ENCODE measurements around the gene CSNK2A3. TPM values are rescaled to one million over a fixed set of nuclear protein-coding genes. Genes with fewer than 3 reads are reported as not detected.
A peak's percentile ranks its signal among the peaks of the same experiment; 100 is the strongest.

Gene CSNK2A3
- polyA plus RNA-seq, 6 donors from 2014 or later, result 0.71 to 1.9 (median 1.7) TPM

GRCh38 chr11:11387622-11388305, 34.7 kb upstream of the CSNK2A3 start:
- H3K4me1 Mint-ChIP-seq, result no peaks in the 10 kb centered on the region
- ATAC-seq (ENCODE audit: low read depth in 2 of 2) (no peak), DNase-seq (no peak)
- peaks cover 0 to 3% (median 0%) of the 10 kb centered on the region in 7 donors for H3K9me3 Mint-ChIP-seq
- peaks cover 9 to 19% (median 13%) of the 10 kb centered on the region in 3 donors for H3K27me3 Mint-ChIP-seq
- no peak overlapping the region for H3K27ac Mint-ChIP-seq
- no peak overlapping the region for H3K4me3 Mint-ChIP-seq
- no peaks in the 10 kb centered on the region for H3K36me3 Mint-ChIP-seq

DNA sequence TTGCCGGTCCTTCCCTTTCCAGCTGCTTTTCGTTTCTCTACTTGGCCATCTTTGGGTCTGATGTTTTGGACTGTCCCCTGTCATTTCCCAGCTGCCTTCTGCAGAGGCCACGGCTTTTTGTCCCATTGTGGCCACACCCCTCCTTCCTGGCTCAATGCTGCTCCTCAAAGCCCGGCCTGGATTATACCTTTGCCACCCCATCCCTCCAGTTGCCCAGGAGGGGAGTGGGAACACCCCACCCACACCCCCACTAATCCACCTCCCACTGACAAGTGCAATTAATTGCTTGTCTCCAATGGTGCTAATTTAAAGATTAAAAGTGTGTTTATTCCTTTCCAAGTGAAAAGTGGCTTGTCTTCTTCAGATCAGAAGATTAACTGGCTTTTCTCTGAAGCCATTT, 34.2 kb upstream of the CSNK2A3 start:
- Mint-ChIP-seq H3K9me3 (peaks cover 0 to 4% (median 0%) of the 10 kb centered on the region in 7 donors), H3K27me3 (peaks cover 9 to 19% (median 13%) of the 10 kb centered on the region in 3 donors), H3K4me1 (no peaks in the 10 kb centered on the region), H3K36me3 (no peaks in the 10 kb centered on the region), H3K4me3 (no peak overlapping the region), H3K27ac (no peak overlapping the region)
- ATAC-seq (ENCODE audit: low read depth in 2 of 2) (no peak), DNase-seq (no peak)

- no peak for DNase-seq
- Mint-ChIP-seq H3K27ac (no peak overlapping the region), H3K4me3 (no peak overlapping the region), H3K4me1 (no peaks in the 10 kb centered on the region), H3K36me3 (no peaks in the 10 kb centered on the region), H3K27me3 (peaks cover 5 to 19% (median 13%) of the 10 kb centered on the region in 3 donors), H3K9me3 (peaks cover 0 to 4% (median 0%) of the 10 kb centered on the region in 7 donors)
- ATAC-seq (ENCODE audit: low read depth in 2 of 2), result no peak
Observed at GRCh38 chr11:11384829-11385228, 31.8 kb upstream of the CSNK2A3 start.

- H3K4me3 Mint-ChIP-seq, result peak overlapping the region in 1 of 8 donors; percentile 38
- DNase-seq (no peak), ATAC-seq (ENCODE audit: low read depth in 2 of 2) (no peak)
- H3K4me1 Mint-ChIP-seq, result no peaks in the 10 kb centered on the region
- peaks cover 0 to 17% (median 8%) of the 10 kb centered on the region in 3 donors for H3K27me3 Mint-ChIP-seq
- peaks cover 0 to 4% (median 0%) of the 10 kb centered on the region in 7 donors for H3K9me3 Mint-ChIP-seq
- H3K36me3 Mint-ChIP-seq, result no peaks in the 10 kb centered on the region
- H3K27ac Mint-ChIP-seq, result no peak overlapping the region
Observed at GRCh38 chr11:11383995-11384394, 30.9 kb upstream of the CSNK2A3 start.

DNA sequence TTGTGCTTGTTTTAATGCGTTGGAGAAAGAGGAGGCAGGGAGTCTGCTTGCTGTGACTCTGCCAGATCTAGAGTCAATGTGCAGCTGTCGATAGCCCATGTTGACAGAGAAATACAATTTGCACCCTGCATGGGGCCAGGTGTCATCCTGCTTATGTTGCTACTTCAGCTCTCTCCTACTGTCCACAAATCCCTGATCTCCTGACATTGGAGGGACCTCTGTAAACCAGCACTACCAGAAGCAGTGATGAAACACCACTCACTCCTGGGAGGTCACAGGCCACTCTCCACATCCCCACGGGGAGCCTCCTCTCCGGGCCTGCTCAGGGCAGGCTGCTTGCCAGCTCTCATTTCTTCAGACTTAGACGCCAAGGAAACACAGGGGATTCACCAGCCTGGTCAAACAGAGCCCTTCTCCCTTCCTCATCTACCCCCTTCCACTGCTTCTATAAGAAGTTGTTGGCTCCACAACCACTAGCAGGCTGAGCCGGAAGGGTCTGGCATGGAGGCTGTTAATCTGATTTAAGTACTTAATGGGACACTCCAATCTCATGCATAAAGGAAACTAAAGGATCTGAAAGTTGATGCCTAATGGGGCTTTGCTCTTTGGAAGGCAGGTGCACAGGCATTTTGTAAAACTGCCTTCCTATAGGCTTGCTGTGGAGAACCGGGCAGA, 29.9 kb upstream of the CSNK2A3 start:
- DNase-seq (no peak), ATAC-seq (ENCODE audit: low read depth in 2 of 2) (no peak)
- peaks cover 0 to 8% (median 4%) of the 10 kb centered on the region in 3 donors for H3K27me3 Mint-ChIP-seq
- H3K4me1 Mint-ChIP-seq, result no peaks in the 10 kb centered on the region
- H3K27ac Mint-ChIP-seq, result no peak overlapping the region
- H3K4me3 Mint-ChIP-seq, result no peak overlapping the region
- H3K9me3 Mint-ChIP-seq, result peaks cover 0 to 4% (median 0%) of the 10 kb centered on the region in 7 donors
- H3K36me3 Mint-ChIP-seq, result no peaks in the 10 kb centered on the region

GRCh38 chr11:11381471-11382105, 28.5 kb upstream of the CSNK2A3 start:
- H3K27ac Mint-ChIP-seq, result no peak overlapping the region
- no peak for ATAC-seq (ENCODE audit: low read depth in 2 of 2)
- peaks cover 0 to 4% (median 0%) of the 10 kb centered on the region in 3 donors for H3K27me3 Mint-ChIP-seq
- no peaks in the 10 kb centered on the region for H3K4me1 Mint-ChIP-seq
- no peaks in the 10 kb centered on the region for H3K36me3 Mint-ChIP-seq
- H3K9me3 Mint-ChIP-seq, result peaks cover 0 to 4% (median 0%) of the 10 kb centered on the region in 7 donors
- no peak overlapping the region for H3K4me3 Mint-ChIP-seq
- DNase-seq, result no peak

DNA sequence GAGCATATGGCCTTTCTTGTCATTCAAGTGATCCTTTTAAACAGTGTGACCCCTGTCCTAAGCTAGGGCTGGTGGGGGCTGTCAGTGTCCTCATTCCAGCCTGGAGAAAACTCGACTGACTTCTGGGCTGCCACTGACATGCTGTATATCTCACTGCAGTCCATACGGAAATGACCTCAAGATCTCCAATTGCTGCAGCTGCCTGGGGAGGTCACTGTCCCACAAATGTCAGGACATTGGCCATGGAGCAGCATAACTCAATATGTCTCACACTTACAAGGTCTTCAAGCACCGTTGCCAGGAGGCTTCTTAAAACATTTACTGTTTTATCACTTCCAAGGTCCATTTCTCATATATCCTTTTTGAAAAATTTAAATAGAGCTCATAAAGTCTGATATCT, 27.8 kb upstream of the CSNK2A3 start:
- Mint-ChIP-seq H3K27ac (no peak overlapping the region), H3K9me3 (peaks cover 0 to 4% (median 0%) of the 10 kb centered on the region in 7 donors), H3K36me3 (no peaks in the 10 kb centered on the region), H3K4me1 (no peaks in the 10 kb centered on the region), H3K4me3 (no peak overlapping the region), H3K27me3 (peaks cover 0 to 4% (median 0%) of the 10 kb centered on the region in 3 donors)
- DNase-seq, result no peak
- ATAC-seq (ENCODE audit: low read depth in 2 of 2), result no peak

GRCh38 chr11:11380340-11380739, 27.3 kb upstream of the CSNK2A3 start:
- Mint-ChIP-seq H3K27ac (no peak overlapping the region), H3K36me3 (no peaks in the 10 kb centered on the region), H3K9me3 (peaks cover 0 to 4% (median 0%) of the 10 kb centered on the region in 7 donors), H3K4me3 (no peak overlapping the region), H3K4me1 (no peaks in the 10 kb centered on the region), H3K27me3 (peaks cover 0 to 4% (median 0%) of the 10 kb centered on the region in 3 donors)
- ATAC-seq (ENCODE audit: low read depth in 2 of 2) (no peak), DNase-seq (no peak)

DNA sequence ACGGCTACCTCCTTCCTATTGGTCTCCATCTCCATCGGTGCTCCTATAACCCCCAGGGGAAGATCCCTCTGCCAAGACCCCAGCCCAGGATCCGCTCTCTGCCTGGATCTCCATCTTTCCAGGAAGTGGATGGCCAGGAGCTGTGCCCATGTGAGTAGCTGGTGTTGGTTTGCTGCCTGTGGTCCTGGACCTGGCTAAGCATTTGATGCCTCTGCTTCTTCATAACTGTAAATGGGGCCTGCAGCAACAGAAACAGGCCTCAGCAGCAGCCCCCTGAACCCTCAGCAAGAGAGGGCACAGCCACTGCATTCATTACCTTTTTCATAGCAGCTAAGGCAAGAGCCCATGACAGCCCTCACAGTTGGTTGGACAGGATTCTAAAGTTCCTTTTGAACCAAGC, 26.6 kb upstream of the CSNK2A3 start:
- peaks cover 0 to 4% (median 0%) of the 10 kb centered on the region in 7 donors for H3K9me3 Mint-ChIP-seq
- no peaks in the 10 kb centered on the region for H3K4me1 Mint-ChIP-seq
- H3K27ac Mint-ChIP-seq, result peak overlapping the region in 1 of 6 donors; percentile 33
- DNase-seq (no peak), ATAC-seq (ENCODE audit: low read depth in 2 of 2) (no peak)
- no peaks in the 10 kb centered on the region for H3K36me3 Mint-ChIP-seq
- H3K4me3 Mint-ChIP-seq, result no peak overlapping the region
- H3K27me3 Mint-ChIP-seq, result peaks cover 0 to 4% (median 0%) of the 10 kb centered on the region in 3 donors

GRCh38 chr11:11378184-11378940, 25.3 kb upstream of the CSNK2A3 start:
- Mint-ChIP-seq H3K27ac (no peak overlapping the region), H3K36me3 (no peaks in the 10 kb centered on the region), H3K27me3 (peaks cover 0 to 6% (median 5%) of the 10 kb centered on the region in 3 donors), H3K9me3 (peaks cover 0 to 4% (median 0%) of the 10 kb centered on the region in 7 donors), H3K4me3 (no peak overlapping the region), H3K4me1 (no peaks in the 10 kb centered on the region)
- ATAC-seq (ENCODE audit: low read depth in 2 of 2) (no peak), DNase-seq (no peak)

DNA sequence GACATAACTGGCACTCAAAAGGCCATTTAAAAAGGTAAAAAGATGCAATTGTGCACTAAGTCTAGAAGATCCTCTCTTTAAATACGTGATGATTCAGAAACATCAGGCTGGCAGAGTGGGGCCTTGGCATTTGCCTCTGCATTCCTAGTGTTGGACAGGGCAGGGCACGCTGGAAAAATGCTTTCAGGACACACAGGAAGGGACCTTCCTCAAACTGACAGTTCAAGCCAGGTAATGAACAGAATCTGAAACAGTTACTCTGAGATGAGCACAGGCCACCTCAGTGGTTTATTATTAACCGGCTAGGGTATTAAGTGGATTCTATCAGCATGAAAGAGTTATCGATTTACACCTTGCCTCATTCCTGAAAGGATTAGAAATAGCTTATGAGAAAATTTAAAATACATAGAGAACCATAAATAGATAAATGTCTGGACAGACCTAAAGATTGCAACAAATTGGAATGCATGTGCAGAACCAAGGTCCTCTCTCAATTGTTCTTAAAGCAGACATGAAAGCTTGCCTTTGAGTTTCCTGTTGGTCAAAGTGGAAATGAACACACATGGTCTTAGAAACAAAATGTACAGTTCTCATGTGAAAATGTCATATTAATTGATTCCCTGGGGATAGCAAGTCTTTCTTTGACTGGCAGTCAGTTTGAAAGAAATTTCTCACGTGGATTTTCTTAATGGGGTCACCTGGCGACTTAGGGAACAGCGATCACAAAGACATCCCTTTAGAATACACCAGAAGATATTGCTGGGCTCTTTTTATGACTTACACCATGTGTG, 21.5 kb upstream of the CSNK2A3 start:
- no peak for ATAC-seq (ENCODE audit: low read depth in 2 of 2)
- Mint-ChIP-seq H3K9me3 (no peaks in the 10 kb centered on the region), H3K36me3 (no peaks in the 10 kb centered on the region), H3K4me1 (no peaks in the 10 kb centered on the region), H3K27me3 (peaks cover 0 to 23% (median 20%) of the 10 kb centered on the region in 3 donors), H3K27ac (no peak overlapping the region), H3K4me3 (no peak overlapping the region)
- DNase-seq, result no peak

- Mint-ChIP-seq H3K27me3 (peaks cover 4 to 26% (median 21%) of the 10 kb centered on the region in 3 donors), H3K27ac (no peak overlapping the region), H3K36me3 (no peaks in the 10 kb centered on the region), H3K4me1 (no peaks in the 10 kb centered on the region), H3K9me3 (peaks cover 0 to 4% (median 0%) of the 10 kb centered on the region in 7 donors), H3K4me3 (no peak overlapping the region)
- ATAC-seq (ENCODE audit: low read depth in 2 of 2) (no peak), DNase-seq (no peak)
Observed at GRCh38 chr11:11373934-11374333, 20.9 kb upstream of the CSNK2A3 start.
